Keratinocyte (primary cell): ENCODE measurements around the gene CABP4. TPM values are rescaled to one million over a fixed set of nuclear protein-coding genes. Genes with fewer than 3 reads are reported as not detected.

Experiments
- DNase-seq: peaks from one replicate; pipeline ENCODE4 v3.0.0-alpha.2; 2011; ENCODE audit warnings: low read depth, missing footprints, low spot score
- FAIRE-seq: peaks from 2 replicates; lab custom pipeline; 2011; peaks lifted over from hg19 to GRCh38; lab: Jason Lieb, UNC
- H2AFZ ChIP-seq: 2 replicates; pipeline ENCODE4 v1.6.0; 2012; ENCODE audit warnings: low read length, control low read depth, inconsistent platforms; ENCODE audit not compliant: control insufficient read depth
- H3K27ac ChIP-seq: 2 replicates; pipeline ENCODE4 v1.5.1; 2011; ENCODE audit warnings: low read length; ENCODE audit not compliant: control insufficient read depth, insufficient read depth
- H3K27me3 ChIP-seq: 3 replicates; pipeline ENCODE4 v1.6.0; 2011; ENCODE audit warnings: low read length; ENCODE audit not compliant: control insufficient read depth, insufficient read depth; ENCODE audit errors: extremely low read depth
- H3K36me3 ChIP-seq, 2 experiments: 2 replicates in 1 of 2; 3 replicates in 1 of 2; pipeline ENCODE4 v1.5.1; 2011; ENCODE audit warnings: low read length in 2 of 2, mild to moderate bottlenecking in 1 of 2; ENCODE audit not compliant: control insufficient read depth in 2 of 2, insufficient read depth in 2 of 2; ENCODE audit errors: extremely low read depth in 1 of 2
- H3K4me1 ChIP-seq: 3 replicates; pipeline ENCODE4 v1.5.1; 2011; ENCODE audit warnings: low read length; ENCODE audit not compliant: control insufficient read depth, insufficient read depth; ENCODE audit errors: extremely low read depth
- H3K4me2 ChIP-seq: 3 replicates; pipeline ENCODE4 v1.6.0; 2011; ENCODE audit warnings: low read depth, low read length; ENCODE audit not compliant: control insufficient read depth, insufficient read depth; ENCODE audit errors: extremely low read depth
- H3K4me3 ChIP-seq, 3 experiments: fragments of 200-600 bp in 1 of 3; sonication (generic) in 1 of 3; 2 replicates in 2 of 3; 3 replicates in 1 of 3; pipeline ENCODE4 v1.5.1; 2011 to 2016; ENCODE audit warnings: low read length in 3 of 3, mild to moderate bottlenecking in 3 of 3, control low read depth in 2 of 3, inconsistent platforms in 1 of 3, low read depth in 1 of 3, mixed read lengths in 1 of 3, mixed run types in 1 of 3, moderate library complexity in 1 of 3; ENCODE audit not compliant: control insufficient read depth in 2 of 3, insufficient read depth in 2 of 3; ENCODE audit errors: extremely low read depth in 1 of 3
- H3K79me2 ChIP-seq: 2 replicates; pipeline ENCODE4 v1.6.0; 2012; ENCODE audit warnings: low read length; ENCODE audit not compliant: control insufficient read depth, insufficient read depth
- H3K9ac ChIP-seq: 3 replicates; pipeline ENCODE4 v1.6.0; 2011; ENCODE audit warnings: low read length; ENCODE audit not compliant: control insufficient read depth, insufficient read depth; ENCODE audit errors: extremely low read depth
- H3K9me1 ChIP-seq: 3 replicates; pipeline ENCODE4 v1.6.0; 2011; ENCODE audit warnings: low read length; ENCODE audit not compliant: control insufficient read depth, insufficient read depth; ENCODE audit errors: extremely low read depth
- H3K9me3 ChIP-seq: 2 replicates; pipeline ENCODE4 v1.5.1; 2012; ENCODE audit warnings: low read depth, low read length; ENCODE audit not compliant: control insufficient read depth
- H4K20me1 ChIP-seq: 3 replicates; pipeline ENCODE4 v1.6.0; 2011; ENCODE audit warnings: low read length; ENCODE audit not compliant: control insufficient read depth, insufficient read depth; ENCODE audit errors: extremely low read depth
- CTCF ChIP-seq, 3 experiments: IDR thresholded peaks in 1 of 3; conservative IDR thresholded peaks in 1 of 3; optimal IDR thresholded peaks in 1 of 3; 2 replicates in 2 of 3; 3 replicates in 1 of 3; pipeline versions ENCODE3 to v1.5.1; 2011; ENCODE audit warnings: low read length in 3 of 3, mild to moderate bottlenecking in 3 of 3, moderate library complexity in 2 of 3, control low read depth in 1 of 3, inconsistent platforms in 1 of 3; ENCODE audit not compliant: insufficient read depth in 2 of 3; ENCODE audit errors: extremely low read depth in 1 of 3
- EZH2 ChIP-seq: IDR thresholded peaks from one replicate; pipeline ENCODE4 v1.6.1; 2012; ENCODE audit warnings: inconsistent platforms, mild to moderate bottlenecking, low read length, moderate library complexity
- dilution Hi-C: fragments of 300-500 bp; cut with MboI; formaldehyde crosslinking; loops from one replicate; pipeline ENCODE4 v1.7.0; 2020; ENCODE audit warnings: low sequenced_read_pairs; ENCODE audit not compliant: extremely low pct_ligation_motif_present
- polyA plus RNA-seq, 5 experiments: library from polyadenylated mRNA; depleted of rRNA in 3 of 5; stranded (reverse) in 3 of 5; stranded (forward) in 1 of 5; unstranded in 1 of 5; fragments of >200 nt; gene quantifications; 1 replicate in 1 of 5; 2 replicates in 3 of 5; 3 replicates in 1 of 5; pipeline versions ENCODE4 v1.2.1 to v1.2.3, GENCODE V29; 2011 to 2012; ENCODE audit warnings: missing spikeins in 2 of 5, low read depth in 1 of 5, low replicate concordance in 1 of 5

The CABP4 gene
- polyA plus RNA-seq, 1 donor (not counting 4 experiments of a cell fraction or from before 2014, with no cell fraction given), result not detected

GRCh38 chr11:67491276-67492068, 36.3 kb downstream of the CABP4 start:
- Histone ChIP-seq H3K4me3 (no peak overlapping the region), H4K20me1 (no peaks in the 10 kb centered on the region), H3K9me3 (no peaks in the 10 kb centered on the region), H3K4me2 (no peak overlapping the region), H3K4me1 (no peaks in the 10 kb centered on the region), H3K27me3 (no peaks in the 10 kb centered on the region), H2AFZ (no peak overlapping the region), H3K27ac (no peak overlapping the region), H3K36me3 (peaks cover 18 to 26% of the 10 kb centered on the region in 2 experiments), H3K9ac (no peak overlapping the region), H3K79me2 (no peaks in the 10 kb centered on the region), H3K9me1 (no peaks in the 10 kb centered on the region)
- dilution Hi-C loops, result no loop called here
- FAIRE-seq (no peak), DNase-seq (no peak)
- TF ChIP-seq CTCF (optimal IDR thresholded peaks at IDR 0.05 in 1 of 3, IDR thresholded peaks at IDR 0.05 in 1 of 3, conservative IDR thresholded peaks at IDR 0.05 in 1 of 3; ENCODE audit: extremely low read depth in 1 of 3, insufficient read depth in 2 of 3, low read length in 3 of 3) (no peak), EZH2 (no peak)

GRCh38 chr11:67492069-67492727, 37.0 kb downstream of the CABP4 start:
- Histone ChIP-seq H3K36me3 (peaks cover 18 to 27% of the 10 kb centered on the region in 2 experiments), H2AFZ (no peak overlapping the region), H3K4me1 (no peaks in the 10 kb centered on the region), H3K27ac (no peak overlapping the region), H3K9me1 (no peaks in the 10 kb centered on the region), H3K9ac (no peak overlapping the region), H3K9me3 (no peaks in the 10 kb centered on the region), H3K4me2 (no peak overlapping the region), H3K4me3 (no peak overlapping the region), H3K27me3 (no peaks in the 10 kb centered on the region), H4K20me1 (no peaks in the 10 kb centered on the region), H3K79me2 (no peaks in the 10 kb centered on the region)
- TF ChIP-seq EZH2 (no peak), CTCF (optimal IDR thresholded peaks at IDR 0.05 in 1 of 3, IDR thresholded peaks at IDR 0.05 in 1 of 3, conservative IDR thresholded peaks at IDR 0.05 in 1 of 3; ENCODE audit: extremely low read depth in 1 of 3, insufficient read depth in 2 of 3, low read length in 3 of 3) (no peak)
- FAIRE-seq (no peak), DNase-seq (no peak)
- dilution Hi-C loops, result no loop called here
